ENCODE results near the gene PCK1.

The PCK1 gene

GRCh38 chr20:57536771-57537724, 23.9 kb upstream of the PCK1 start:
- DNase-seq = no peak

- no peak for DNase-seq
Observed at GRCh38 chr20:57537822-57538221, 23.1 kb upstream of the PCK1 start.

- DNase-seq = no peak
Observed at GRCh38 chr20:57539889-57540288, 21.0 kb upstream of the PCK1 start.

- no peak for DNase-seq
Observed at GRCh38 chr20:57540890-57541580, 19.9 kb upstream of the PCK1 start.

GRCh38 chr20:57543754-57544153, 17.2 kb upstream of the PCK1 start:
- no peak for DNase-seq

- peak; percentile 11 for DNase-seq
Observed at GRCh38 chr20:57544838-57545564, 15.9 kb upstream of the PCK1 start.

GRCh38 chr20:57545927-57546662, 14.8 kb upstream of the PCK1 start:
- DNase-seq = no peak

GRCh38 chr20:57546956-57547649, 13.8 kb upstream of the PCK1 start:
- peak; percentile 9 for DNase-seq

- DNase-seq = no peak
Observed at GRCh38 chr20:57548177-57549058, 12.5 kb upstream of the PCK1 start.

- no peak for DNase-seq
Observed at GRCh38 chr20:57552471-57552870, 8.4 kb upstream of the PCK1 start.

- DNase-seq = no peak
Observed at GRCh38 chr20:57553376-57554018, 7.4 kb upstream of the PCK1 start.

GRCh38 chr20:57555457-57556184, 5.3 kb upstream of the PCK1 start:
- no peak for DNase-seq

- DNase-seq = no peak
Observed at GRCh38 chr20:57556980-57557274, 4.0 kb upstream of the PCK1 start.

GRCh38 chr20:57557926-57558613, 2.8 kb upstream of the PCK1 start:
- no peak for DNase-seq

GRCh38 chr20:57558614-57559288, 2.2 kb upstream of the PCK1 start:
- DNase-seq = no peak

GRCh38 chr20:57559289-57559634, 1.6 kb upstream of the PCK1 start:
- no peak for DNase-seq

- DNase-seq = no peak
Observed at GRCh38 chr20:57559658-57560553, 1.0 kb upstream of the PCK1 start.

Data from activated CD4-positive, alpha-beta T cell treated with anti-CD3 and anti-CD28 coated beads for 48 hours (primary cell).